Measurements from ENCODE around the gene ZC3H12C. TPM values are rescaled to one million over a fixed set of nuclear protein-coding genes. Genes with fewer than 3 reads are reported as not detected.

The ZC3H12C gene
- total RNA-seq, 2 experiments from 2014 or later = not detected

GRCh38 chr11:110088535-110089344, 4.5 kb upstream of the ZC3H12C start:
- H3K9me2 ChIP-seq (ENCODE audit: insufficient read depth, low read length) = no peaks in the 10 kb centered on the region
- ChIA-PET POLR2A (no interaction called here), CTCF (ENCODE audit: unreplicated experiment) (no interaction called here)
- no peaks in the 10 kb centered on the region for H3K4me1 ChIP-seq (ENCODE audit: insufficient read depth, low read length, poor library complexity, severe bottlenecking)
- H3K27ac ChIP-seq (ENCODE audit: low read depth, low read length, poor library complexity, severe bottlenecking) = no peak overlapping the region
- H3K79me2 ChIP-seq (ENCODE audit: insufficient read depth, low read depth, low read length) = no peaks in the 10 kb centered on the region
- no peaks in the 10 kb centered on the region for H3K9me3 ChIP-seq (ENCODE audit: low read length)
- no peaks in the 10 kb centered on the region for H3K36me3 ChIP-seq (ENCODE audit: insufficient read depth, low read length)
- no peaks in the 10 kb centered on the region for H4K20me1 ChIP-seq (ENCODE audit: insufficient read depth, low read length)
- intact Hi-C loops (cut with micrococcal nuclease; ENCODE audit: unreplicated experiment) = no loop called here
- BruUV-seq (replicated peaks) = no TSS peak
- H2AFZ ChIP-seq (ENCODE audit: low read length) = no peak overlapping the region
- no peak for DNase-seq (ENCODE audit: low spot score)
- TF ChIP-seq EZH2phosphoT487 (IDR thresholded peaks at IDR 0.05; ENCODE audit: borderline replicate concordance, low read depth, low read length) = no peak
- TF ChIP-seq, protein P1, sequence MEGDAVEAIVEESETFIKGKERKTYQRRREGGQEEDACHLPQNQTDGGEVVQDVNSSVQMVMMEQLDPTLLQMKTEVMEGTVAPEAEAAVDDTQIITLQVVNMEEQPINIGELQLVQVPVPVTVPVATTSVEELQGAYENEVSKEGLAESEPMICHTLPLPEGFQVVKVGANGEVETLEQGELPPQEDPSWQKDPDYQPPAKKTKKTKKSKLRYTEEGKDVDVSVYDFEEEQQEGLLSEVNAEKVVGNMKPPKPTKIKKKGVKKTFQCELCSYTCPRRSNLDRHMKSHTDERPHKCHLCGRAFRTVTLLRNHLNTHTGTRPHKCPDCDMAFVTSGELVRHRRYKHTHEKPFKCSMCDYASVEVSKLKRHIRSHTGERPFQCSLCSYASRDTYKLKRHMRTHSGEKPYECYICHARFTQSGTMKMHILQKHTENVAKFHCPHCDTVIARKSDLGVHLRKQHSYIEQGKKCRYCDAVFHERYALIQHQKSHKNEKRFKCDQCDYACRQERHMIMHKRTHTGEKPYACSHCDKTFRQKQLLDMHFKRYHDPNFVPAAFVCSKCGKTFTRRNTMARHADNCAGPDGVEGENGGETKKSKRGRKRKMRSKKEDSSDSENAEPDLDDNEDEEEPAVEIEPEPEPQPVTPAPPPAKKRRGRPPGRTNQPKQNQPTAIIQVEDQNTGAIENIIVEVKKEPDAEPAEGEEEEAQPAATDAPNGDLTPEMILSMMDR (conservative IDR thresholded peaks at IDR 0.05; ENCODE audit: low read length) = no peak
- no peak overlapping the region for H3K4me3 ChIP-seq (ENCODE audit: low read depth, low read length, poor library complexity, severe bottlenecking)
- H3K4me2 ChIP-seq (ENCODE audit: low read length) = no peak overlapping the region

DNA sequence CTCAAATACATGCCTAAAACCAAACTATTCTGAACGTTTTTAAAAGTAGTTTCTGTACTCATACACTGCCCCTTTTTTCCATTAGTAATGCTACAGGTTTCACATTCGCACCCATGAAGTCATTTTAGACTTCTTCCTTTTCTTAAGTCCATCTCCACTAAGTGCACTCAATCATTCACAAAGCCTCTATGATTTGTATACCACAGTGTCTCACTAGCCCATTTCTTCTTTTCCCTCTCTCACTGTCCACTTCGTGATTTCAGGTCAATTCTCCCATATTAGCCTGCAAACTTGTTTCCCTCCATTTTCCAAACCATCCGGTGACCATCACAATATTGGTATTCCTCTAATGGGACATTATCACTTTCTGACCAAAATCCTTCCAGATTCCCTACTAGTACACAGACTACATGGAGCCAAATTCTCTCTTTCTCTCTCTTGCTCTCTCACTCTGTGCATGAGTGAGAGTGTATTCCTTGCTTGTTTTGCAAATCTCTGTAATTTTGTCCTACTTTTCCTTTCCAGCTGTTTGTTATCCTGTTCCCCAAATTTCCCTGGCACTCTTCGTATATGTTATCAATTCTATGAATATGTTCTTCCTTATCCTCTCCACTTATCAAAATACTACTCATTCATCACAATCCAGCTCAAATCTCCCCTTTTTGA, 3.4 kb upstream of the ZC3H12C start:
- no TSS peak for BruUV-seq (replicated peaks)
- Histone ChIP-seq H2AFZ (ENCODE audit: low read length) (no peak overlapping the region), H3K9me3 (ENCODE audit: low read length) (no peaks in the 10 kb centered on the region), H3K4me3 (ENCODE audit: low read depth, low read length, poor library complexity, severe bottlenecking) (no peak overlapping the region), H3K4me2 (ENCODE audit: low read length) (no peak overlapping the region), H3K79me2 (ENCODE audit: insufficient read depth, low read depth, low read length) (no peaks in the 10 kb centered on the region), H3K36me3 (ENCODE audit: insufficient read depth, low read length) (no peaks in the 10 kb centered on the region), H4K20me1 (ENCODE audit: insufficient read depth, low read length) (no peaks in the 10 kb centered on the region), H3K9me2 (ENCODE audit: insufficient read depth, low read length) (no peaks in the 10 kb centered on the region), H3K4me1 (ENCODE audit: insufficient read depth, low read length, poor library complexity, severe bottlenecking) (no peaks in the 10 kb centered on the region), H3K27ac (ENCODE audit: low read depth, low read length, poor library complexity, severe bottlenecking) (no peak overlapping the region)
- CTCF ChIA-PET (ENCODE audit: unreplicated experiment) = no interaction called here
- POLR2A ChIA-PET = no interaction called here
- TF ChIP-seq, protein P1 (conservative IDR thresholded peaks at IDR 0.05; ENCODE audit: low read length) = no peak
- TF ChIP-seq EZH2phosphoT487 (IDR thresholded peaks at IDR 0.05; ENCODE audit: borderline replicate concordance, low read depth, low read length) = no peak
- no peak for DNase-seq (ENCODE audit: low spot score)
- intact Hi-C loops (cut with micrococcal nuclease; ENCODE audit: unreplicated experiment) = no loop called here

DNA sequence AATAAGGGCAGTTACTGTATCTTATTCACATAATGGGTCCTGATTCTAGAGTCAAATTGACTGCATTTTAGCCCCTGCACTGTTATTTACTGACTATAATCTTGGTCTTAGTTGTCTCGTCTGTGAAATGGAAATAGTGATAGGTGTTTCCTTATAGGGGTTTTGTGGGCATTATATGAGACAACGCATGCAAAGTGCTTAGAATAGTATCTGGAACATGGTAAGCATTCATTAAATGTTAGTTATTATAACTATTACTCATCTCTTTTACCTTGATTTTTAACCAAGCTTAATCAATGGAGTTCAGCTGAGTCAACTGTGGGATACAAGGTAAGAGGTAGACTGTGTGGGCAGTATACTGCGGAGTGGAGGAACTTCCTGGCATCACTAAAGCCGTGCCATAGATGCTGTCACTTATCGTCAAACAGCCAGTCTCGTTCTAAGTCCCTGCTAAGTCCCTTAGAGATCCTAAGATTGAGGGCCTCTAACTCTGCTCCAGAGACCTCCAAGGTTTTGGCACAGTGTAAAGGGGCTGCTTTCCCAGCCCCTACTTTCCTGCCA, 2.6 kb upstream of the ZC3H12C start:
- no TSS peak for BruUV-seq (replicated peaks)

More for the DNA sequence above, 2.6 kb upstream of the ZC3H12C start:
- DNase-seq (ENCODE audit: low spot score) = no peak
- intact Hi-C loops (cut with micrococcal nuclease; ENCODE audit: unreplicated experiment) = no loop called here
- Histone ChIP-seq H2AFZ (ENCODE audit: low read length) (no peak overlapping the region), H3K4me2 (ENCODE audit: low read length) (no peak overlapping the region), H3K79me2 (ENCODE audit: insufficient read depth, low read depth, low read length) (no peaks in the 10 kb centered on the region), H3K9me3 (ENCODE audit: low read length) (no peaks in the 10 kb centered on the region), H3K9me2 (ENCODE audit: insufficient read depth, low read length) (no peaks in the 10 kb centered on the region), H3K4me1 (ENCODE audit: insufficient read depth, low read length, poor library complexity, severe bottlenecking) (no peaks in the 10 kb centered on the region), H3K36me3 (ENCODE audit: insufficient read depth, low read length) (no peaks in the 10 kb centered on the region), H3K4me3 (ENCODE audit: low read depth, low read length, poor library complexity, severe bottlenecking) (no peak overlapping the region), H3K27ac (ENCODE audit: low read depth, low read length, poor library complexity, severe bottlenecking) (no peak overlapping the region), H4K20me1 (ENCODE audit: insufficient read depth, low read length) (no peaks in the 10 kb centered on the region)
- ChIA-PET POLR2A (no interaction called here), CTCF (ENCODE audit: unreplicated experiment) (no interaction called here)
- TF ChIP-seq EZH2phosphoT487 (IDR thresholded peaks at IDR 0.05; ENCODE audit: borderline replicate concordance, low read depth, low read length) = no peak
- TF ChIP-seq, protein P1 (conservative IDR thresholded peaks at IDR 0.05; ENCODE audit: low read length) = no peak
